Measurements from ENCODE around the gene ZBTB7C. TPM values are rescaled to one million over a fixed set of nuclear protein-coding genes. Genes with fewer than 3 reads are reported as not detected.
A peak's percentile ranks its signal among the peaks of the same experiment; 100 is the strongest.
"Not testable (repeated sequence)": the region's sequence is repeated elsewhere in the genome, so short reads cannot be mapped to it uniquely, and the experiment has no call there.

Gene ZBTB7C
- total RNA-seq, 1 donor from 2014 or later = 13.0 TPM

- Mint-ChIP-seq H3K27me3 (peaks cover 39% of the 10 kb centered on the region), H3K9me3 (no peaks in the 10 kb centered on the region), H3K36me3 (no peaks in the 10 kb centered on the region), H3K4me3 (no peak overlapping the region), H3K4me1 (ENCODE audit: unreplicated experiment) (peaks cover 15% of the 10 kb centered on the region), H3K27ac (no peak overlapping the region)
- no peak for DNase-seq (ENCODE audit: extremely low spot score, unreplicated experiment)
- TF ChIP-seq, protein P1, sequence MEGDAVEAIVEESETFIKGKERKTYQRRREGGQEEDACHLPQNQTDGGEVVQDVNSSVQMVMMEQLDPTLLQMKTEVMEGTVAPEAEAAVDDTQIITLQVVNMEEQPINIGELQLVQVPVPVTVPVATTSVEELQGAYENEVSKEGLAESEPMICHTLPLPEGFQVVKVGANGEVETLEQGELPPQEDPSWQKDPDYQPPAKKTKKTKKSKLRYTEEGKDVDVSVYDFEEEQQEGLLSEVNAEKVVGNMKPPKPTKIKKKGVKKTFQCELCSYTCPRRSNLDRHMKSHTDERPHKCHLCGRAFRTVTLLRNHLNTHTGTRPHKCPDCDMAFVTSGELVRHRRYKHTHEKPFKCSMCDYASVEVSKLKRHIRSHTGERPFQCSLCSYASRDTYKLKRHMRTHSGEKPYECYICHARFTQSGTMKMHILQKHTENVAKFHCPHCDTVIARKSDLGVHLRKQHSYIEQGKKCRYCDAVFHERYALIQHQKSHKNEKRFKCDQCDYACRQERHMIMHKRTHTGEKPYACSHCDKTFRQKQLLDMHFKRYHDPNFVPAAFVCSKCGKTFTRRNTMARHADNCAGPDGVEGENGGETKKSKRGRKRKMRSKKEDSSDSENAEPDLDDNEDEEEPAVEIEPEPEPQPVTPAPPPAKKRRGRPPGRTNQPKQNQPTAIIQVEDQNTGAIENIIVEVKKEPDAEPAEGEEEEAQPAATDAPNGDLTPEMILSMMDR (conservative IDR thresholded peaks at IDR 0.05) = no peak
Measured at GRCh38 chr18:48441405-48441881, 32.3 kb upstream of the ZBTB7C start.

DNA sequence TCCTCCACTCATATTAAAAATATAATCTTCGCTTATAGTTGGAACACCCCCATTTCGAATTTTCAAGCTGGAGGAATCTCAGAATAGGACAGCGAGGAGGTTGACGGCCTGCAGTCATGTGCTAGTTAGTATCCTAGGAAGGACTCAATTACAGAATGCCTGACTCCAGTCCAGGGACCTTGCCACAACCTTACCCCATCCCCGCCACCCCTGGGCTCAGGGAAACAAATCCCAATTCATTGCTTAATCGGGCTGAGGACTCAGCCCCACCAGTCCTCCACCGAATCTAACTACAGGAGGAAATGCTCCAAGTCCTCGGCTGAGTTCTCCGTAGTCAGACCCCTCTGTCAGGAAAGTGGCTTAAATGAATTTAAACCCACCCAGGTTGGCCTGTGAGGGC lies 31.7 kb upstream of the ZBTB7C start:
- TF ChIP-seq, protein P1 (conservative IDR thresholded peaks at IDR 0.05) = no peak
- Mint-ChIP-seq H3K4me3 (no peak overlapping the region), H3K27ac (no peak overlapping the region), H3K4me1 (ENCODE audit: unreplicated experiment) (peaks cover 14% of the 10 kb centered on the region), H3K27me3 (peaks cover 39% of the 10 kb centered on the region), H3K9me3 (no peaks in the 10 kb centered on the region), H3K36me3 (no peaks in the 10 kb centered on the region)
- no peak for DNase-seq (ENCODE audit: extremely low spot score, unreplicated experiment)

DNA sequence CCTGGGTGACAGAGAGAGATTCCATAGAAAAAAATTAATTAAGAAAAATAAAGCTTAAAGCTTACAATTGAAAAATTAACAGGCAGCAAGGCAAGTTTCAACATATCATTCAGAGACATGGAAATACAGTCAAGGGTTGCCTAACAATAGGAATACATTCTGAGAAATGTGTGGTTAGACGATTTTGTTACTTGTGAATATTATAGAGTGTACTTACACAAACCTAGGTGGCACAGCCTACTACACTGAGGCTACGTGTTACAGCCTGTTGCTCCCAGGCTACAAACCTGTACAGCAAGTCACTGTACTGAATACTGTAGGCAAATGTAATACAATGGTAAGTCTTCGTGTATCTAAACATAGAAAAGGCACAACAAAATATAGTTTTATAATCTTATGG lies 27.7 kb upstream of the ZBTB7C start:
- H3K27ac Mint-ChIP-seq = no peak overlapping the region
- H3K9me3 Mint-ChIP-seq = peaks cover 5% of the 10 kb centered on the region
- no peak for DNase-seq (ENCODE audit: extremely low spot score, unreplicated experiment)
- peaks cover 3% of the 10 kb centered on the region for H3K4me1 Mint-ChIP-seq (ENCODE audit: unreplicated experiment)
- H3K27me3 Mint-ChIP-seq = peaks cover 24% of the 10 kb centered on the region
- no peaks in the 10 kb centered on the region for H3K36me3 Mint-ChIP-seq
- TF ChIP-seq, protein P1 (conservative IDR thresholded peaks at IDR 0.05) = no peak
- H3K4me3 Mint-ChIP-seq = no peak overlapping the region

DNA sequence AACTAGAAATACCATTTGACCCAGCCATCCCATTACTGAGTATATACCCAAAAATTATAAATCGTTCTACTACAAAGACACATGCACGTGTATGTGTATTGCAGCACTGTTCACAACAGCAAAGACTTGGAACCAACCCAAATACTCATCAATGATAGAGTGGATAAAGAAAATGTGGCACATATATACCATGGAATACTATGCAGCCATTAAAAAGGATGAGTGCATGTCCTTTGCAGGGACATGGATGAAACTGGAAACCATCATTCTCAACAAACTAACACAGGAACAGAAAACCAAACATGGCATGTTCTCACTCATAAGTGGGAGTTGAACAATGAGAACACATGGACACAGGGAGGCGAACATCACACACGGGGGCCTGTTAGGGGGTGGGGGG lies 25.2 kb upstream of the ZBTB7C start:
- H3K27ac Mint-ChIP-seq; H3K4me1 Mint-ChIP-seq (ENCODE audit: unreplicated experiment); H3K9me3 Mint-ChIP-seq; DNase-seq (ENCODE audit: extremely low spot score, unreplicated experiment); H3K4me3 Mint-ChIP-seq; H3K27me3 Mint-ChIP-seq; H3K36me3 Mint-ChIP-seq: not testable (repeated sequence)

GRCh38 chr18:48433541-48433940 lies 24.4 kb upstream of the ZBTB7C start:
- DNase-seq (ENCODE audit: extremely low spot score, unreplicated experiment) = no peak
- Mint-ChIP-seq H3K9me3 (peaks cover 5% of the 10 kb centered on the region), H3K36me3 (no peaks in the 10 kb centered on the region), H3K27ac (no peak overlapping the region), H3K27me3 (no peaks in the 10 kb centered on the region), H3K4me1 (ENCODE audit: unreplicated experiment) (peaks cover 4% of the 10 kb centered on the region), H3K4me3 (no peak overlapping the region)
- TF ChIP-seq, protein P1 (conservative IDR thresholded peaks at IDR 0.05) = no peak

GRCh38 chr18:48430150-48430549 lies 21.0 kb upstream of the ZBTB7C start:
- Mint-ChIP-seq H3K36me3 (no peaks in the 10 kb centered on the region), H3K4me1 (ENCODE audit: unreplicated experiment) (peaks cover 4% of the 10 kb centered on the region), H3K27me3 (peaks cover 8% of the 10 kb centered on the region), H3K9me3 (peaks cover under 1% of the 10 kb centered on the region), H3K4me3 (peak overlapping the region; percentile 38), H3K27ac (peak overlapping the region; percentile 69)
- DNase-seq (ENCODE audit: extremely low spot score, unreplicated experiment) = no peak
- TF ChIP-seq, protein P1 (conservative IDR thresholded peaks at IDR 0.05) = no peak

Data from type B pancreatic cell (in vitro differentiated cells).